Placental pericyte (primary cell): ENCODE data around the gene ZNF32. TPM values are rescaled to one million over a fixed set of nuclear protein-coding genes. Genes with fewer than 3 reads are reported as not detected.

Source experiments
- total RNA-seq: library from RNA; depleted of rRNA; stranded (reverse); fragments of >200 nt; gene quantifications from 2 replicates; pipeline ENCODE4 v1.2.3, GENCODE V29; 2012

Gene ZNF32
- 18.8 and 22.2 TPM in 2 replicates for total RNA-seq

DNA sequence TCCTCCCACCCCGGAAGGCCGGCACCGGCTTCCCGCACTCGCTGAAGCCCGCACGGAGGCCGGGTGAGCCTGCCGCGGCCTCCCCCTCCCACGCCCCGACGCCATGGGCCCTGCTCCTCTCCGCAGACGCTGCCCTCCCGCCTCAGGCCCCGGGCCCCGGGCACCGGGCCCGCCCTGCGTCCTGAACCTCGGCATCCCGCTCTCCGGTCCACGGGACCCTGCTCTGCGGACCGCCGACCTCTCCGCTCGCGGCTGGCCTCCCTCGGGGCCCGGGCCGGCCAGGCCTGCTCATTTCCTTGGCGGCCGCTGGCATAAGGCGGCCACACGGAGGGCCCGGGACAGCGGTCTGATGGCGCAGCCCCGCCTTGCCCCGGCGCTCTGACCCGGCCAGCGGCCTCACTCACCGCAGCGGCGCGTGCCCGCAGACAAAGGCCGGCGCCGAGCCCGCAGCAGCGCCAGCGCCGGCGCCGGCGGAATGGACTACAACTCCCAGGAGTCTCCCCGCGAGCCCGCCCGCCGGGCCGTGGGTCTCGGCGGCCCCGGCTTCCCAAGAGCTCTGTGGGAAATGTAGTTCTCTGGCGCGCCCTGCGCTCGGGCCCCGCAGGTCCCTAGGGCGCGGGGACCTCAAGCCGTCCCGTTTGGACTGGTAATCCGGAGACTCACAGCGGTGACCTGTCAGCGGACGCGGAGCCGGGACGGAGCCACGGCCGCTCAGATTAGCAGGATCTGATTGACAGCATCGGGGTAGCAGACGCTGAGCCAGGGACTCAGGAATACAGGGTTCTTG lies at the start of gene ZNF32:
ZNF32 (minus strand) TSS at position 484 of the 787 bp plus-strand sequence. CDS start 2,748 bp downstream, outside the sequence.

GRCh38 chr10:43606323-43607198 lies 42.1 kb downstream of the ZNF32 start, which contains the start of gene ZNF485:
TSS of gene ZNF485 (plus strand) at chr10:43606438. CDS start at chr10:43607051, 613 bp downstream.

Other genes starting within 250 kb of the ZNF32 start
- gene HNRNPF, start 239.7 kb downstream of the ZNF32 start, total RNA-seq, result 152 and 216 TPM in 2 replicates
- gene ZNF487, start 211.8 kb downstream of the ZNF32 start, total RNA-seq, result 2.6 and 3.9 TPM in 2 replicates
- gene ZNF239, start 74.3 kb downstream of the ZNF32 start, total RNA-seq, result 4.4 and 6.0 TPM in 2 replicates
- 1.1 and 2.6 TPM in 2 replicates for gene ZNF485, start 42.4 kb downstream of the ZNF32 start, total RNA-seq